A549 (cell line): ENCODE measurements around the gene RNF126. TPM values are rescaled to one million over a fixed set of nuclear protein-coding genes. Genes with fewer than 3 reads are reported as not detected.

Source experiments
- ATAC-seq, 2 experiments: fragments of 200-7000 bp in 1 of 2; fragments of >200 bp in 1 of 2; cut with Nextera tagmentation in 1 of 2; cut with Tn5 transposase in 1 of 2; 3 replicates each; pipeline versions ENCODE4 v1.8.0 to v1.9.1; 2018 to 2020; ENCODE audit warnings: mild to moderate bottlenecking in 1 of 2, moderate library complexity in 1 of 2
- CTCF ChIA-PET: fragments of 300-600 bp; sonication (Branson Sonifier 250); formaldehyde crosslinking; extraction: SDS; loops from one replicate; lab custom pipeline; 2021; ENCODE audit warnings: antibody characterized with exemption, inconsistent platforms; lab: Yijun Ruan, JAX
- POLR2A ChIA-PET: fragments of 350-600 bp; formaldehyde crosslinking; extraction: SDS; loops from one replicate; lab custom pipeline; 2021; ENCODE audit warnings: antibody characterized with exemption, inconsistent platforms; lab: Yijun Ruan, JAX
- DNase-seq, 2 experiments: peaks; one replicate each; pipeline versions ENCODE4 v3.0.0 to v3.0.0-alpha.2; 2011 to 2016; ENCODE audit warnings: low read depth in 1 of 2, low spot score in 1 of 2
- FAIRE-seq: peaks from 2 replicates; lab custom pipeline; 2011; peaks lifted over from hg19 to GRCh38; lab: Jason Lieb, UNC
- H3K27ac ChIP-seq, 2 experiments: fragments of >200 bp; sonication (Bioruptor Twin); formaldehyde crosslinking; 3 replicates each; pipeline ENCODE4 v1.5.1; 2016 to 2017
- H3K4me1 ChIP-seq: fragments of >200 bp; sonication (Bioruptor Twin); formaldehyde crosslinking; 3 replicates; pipeline ENCODE4 v1.6.1; 2016
- H3K4me2 ChIP-seq: fragments of >200 bp; sonication (Bioruptor Twin); formaldehyde crosslinking; 3 replicates; pipeline ENCODE4 v1.6.1; 2016
- H3K4me3 ChIP-seq: fragments of >200 bp; sonication (Bioruptor Twin); formaldehyde crosslinking; 3 replicates; pipeline ENCODE4 v1.5.1; 2016
- H3K9me3 ChIP-seq: fragments of >200 bp; sonication (Bioruptor Twin); formaldehyde crosslinking; 3 replicates; pipeline ENCODE4 v1.6.1; 2016
- ATOH8 ChIP-seq: fragments of 250-450 bp; sonication (Bioruptor Pico); IDR thresholded peaks from 2 replicates; pipeline ENCODE4 v1.5.0; 2020; ENCODE audit warnings: low read depth, mild to moderate bottlenecking, moderate library complexity
- BHLHE40 ChIP-seq: IDR thresholded peaks from 2 replicates; pipeline ENCODE4 v1.6.1; 2012; ENCODE audit warnings: low read depth, low read length, inconsistent platforms
- CBX2 ChIP-seq: fragments of 200-600 bp; sonication (generic); IDR thresholded peaks from 2 replicates; pipeline ENCODE4 v1.6.1; 2016; ENCODE audit warnings: low read depth, mild to moderate bottlenecking, borderline replicate concordance
- CHD2 ChIP-seq: fragments of 150-350 bp; IDR thresholded peaks from 2 replicates; pipeline ENCODE4 v1.6.1; 2014; ENCODE audit warnings: low read length; ENCODE audit not compliant: partially characterized antibody
- E2F6 ChIP-seq: IDR thresholded peaks from 2 replicates; pipeline ENCODE4 v1.6.1; 2012; ENCODE audit warnings: low read depth, borderline replicate concordance
- EHF ChIP-seq: fragments of 250-450 bp; sonication (Bioruptor Pico); IDR thresholded peaks from 2 replicates; pipeline ENCODE4 v1.5.0; 2020; ENCODE audit warnings: mild to moderate bottlenecking
- EHMT2 ChIP-seq: fragments of 200-600 bp; sonication (generic); IDR thresholded peaks from 2 replicates; pipeline ENCODE4 v1.6.1; 2016; ENCODE audit warnings: antibody characterized with exemption, low read depth, mild to moderate bottlenecking, moderate library complexity
- FOSB ChIP-seq: fragments of 250-450 bp; sonication (Bioruptor Pico); IDR thresholded peaks from 2 replicates; pipeline ENCODE4 v1.5.0; 2020; ENCODE audit warnings: mild to moderate bottlenecking, moderate library complexity
- FOXS1 ChIP-seq: fragments of 250-450 bp; sonication (Bioruptor Pico); IDR thresholded peaks from 2 replicates; pipeline ENCODE4 v1.5.0; 2020; ENCODE audit warnings: mild to moderate bottlenecking, moderate library complexity
- GATA3 ChIP-seq: IDR thresholded peaks from 2 replicates; pipeline ENCODE4 v1.6.1; 2012; ENCODE audit warnings: borderline replicate concordance
- HMGXB4 ChIP-seq: fragments of 250-450 bp; sonication (Bioruptor Pico); IDR thresholded peaks from 2 replicates; pipeline ENCODE4 v1.5.0; 2021; ENCODE audit warnings: mild to moderate bottlenecking, moderate library complexity, borderline replicate concordance
- HOXA7 ChIP-seq: fragments of 250-450 bp; sonication (Bioruptor Pico); IDR thresholded peaks from 2 replicates; pipeline ENCODE4 v1.5.0; 2020; ENCODE audit warnings: mild to moderate bottlenecking, moderate library complexity
- HOXB5 ChIP-seq: fragments of 250-450 bp; sonication (Bioruptor Pico); IDR thresholded peaks from 2 replicates; pipeline ENCODE4 v1.5.0; 2020; ENCODE audit warnings: mild to moderate bottlenecking, moderate library complexity
- MAFK ChIP-seq: fragments of 450-650 bp; IDR thresholded peaks from 2 replicates; pipeline ENCODE4 v1.6.1; 2014; ENCODE audit not compliant: partially characterized antibody
- NPAS2 ChIP-seq: fragments of 250-450 bp; sonication (Bioruptor Pico); IDR thresholded peaks from 2 replicates; pipeline ENCODE4 v1.8.0; 2022; ENCODE audit warnings: mild to moderate bottlenecking, moderate library complexity, borderline replicate concordance
- PHF8 ChIP-seq: fragments of 200-600 bp; sonication (generic); IDR thresholded peaks from 2 replicates; pipeline ENCODE4 v1.6.1; 2016; ENCODE audit warnings: low read depth, mild to moderate bottlenecking, antibody characterized with exemption, moderate library complexity, borderline replicate concordance
- POLR2AphosphoS2 ChIP-seq: conservative IDR thresholded peaks from 2 replicates; pipeline ENCODE4 v1.6.1; 2012; ENCODE audit warnings: low read length, improper control_type of control experiment, inconsistent platforms
- RAD21 ChIP-seq, 2 experiments: fragments of >200 bp in 1 of 2; sonication (Bioruptor Twin) in 1 of 2; formaldehyde crosslinking in 1 of 2; IDR thresholded peaks in 1 of 2; conservative IDR thresholded peaks in 1 of 2; 2 replicates in 1 of 2; 3 replicates in 1 of 2; pipeline ENCODE4 v1.6.1; 2012 to 2018; ENCODE audit warnings: inconsistent platforms in 1 of 2
- RARB ChIP-seq: fragments of 250-450 bp; sonication (Bioruptor Pico); IDR thresholded peaks from 2 replicates; pipeline ENCODE4 v1.8.0; 2021; ENCODE audit warnings: mild to moderate bottlenecking, moderate library complexity
- SREBF2 ChIP-seq: fragments of 450-650 bp; IDR thresholded peaks from 2 replicates; pipeline ENCODE4 v1.6.1; 2014; ENCODE audit warnings: mild to moderate bottlenecking, moderate library complexity
- TFCP2L1 ChIP-seq: fragments of 250-450 bp; sonication (Bioruptor Pico); IDR thresholded peaks from 2 replicates; pipeline ENCODE4 v1.5.0; 2021; ENCODE audit warnings: mild to moderate bottlenecking
- TP53 ChIP-seq: fragments of 250-450 bp; sonication (Bioruptor Pico); IDR thresholded peaks from 2 replicates; pipeline ENCODE4 v1.5.0; 2021; ENCODE audit warnings: mild to moderate bottlenecking, moderate library complexity
- ZSCAN20 ChIP-seq: fragments of 250-450 bp; sonication (Bioruptor Pico); IDR thresholded peaks from 2 replicates; pipeline ENCODE4 v1.8.0; 2022; ENCODE audit warnings: mild to moderate bottlenecking, moderate library complexity
- WGBS: methylation state at CpG from one replicate; pipeline ENCODE4 v1.1.6; 2017; ENCODE audit errors: missing lambda C conversion rate; 5-methylcytosine and 5-hydroxymethylcytosine counted together
- polyA plus RNA-seq, 4 experiments: library from polyadenylated mRNA; depleted of rRNA in 3 of 4; stranded (reverse); fragments of >200 nt; fragmentation: RNase III in 1 of 4; extraction: RNeasy Plus Mini Kit Qiagen cat#74134 plus additional on column Dnase treatment in 1 of 4; gene quantifications; 2 replicates in 3 of 4; 3 replicates in 1 of 4; pipeline ENCODE4 v1.2.3, GENCODE V29; 2011 to 2017

The RNF126 gene
- polyA plus RNA-seq, 2 of the 4 experiments (the other 2 are of a cell fraction) = 3.1 to 35.0 TPM

- H3K4me1 ChIP-seq = peaks cover 8% of the 10 kb centered on the region; the same call in 2 of the 3 replicates
- no peak for FAIRE-seq
- CTCF ChIA-PET = interaction anchor here (1.0 to 1.2 kb wide), 2 partner anchors 73 to 80 kb away, joined by 3 read pairs; no protein-coding TSS in a partner anchor
- POLR2A ChIA-PET = no interaction called here
- no peaks in the 10 kb centered on the region for H3K9me3 ChIP-seq
- H3K27ac ChIP-seq = no peak overlapping the region
- ATAC-seq = peak in 1 of 2 experiments; percentile 28; a peak in 3 of 6 replicates
- DNase-seq = no peak
- WGBS = 97% methylated on average over 28 of the region's 43 CpGs
- TF ChIP-seq FOSB (CRISPR knock-in tag) = no peak
- no peak for TF ChIP-seq POLR2AphosphoS2
- no peak for TF ChIP-seq E2F6
- TF ChIP-seq HMGXB4 = no peak
- TF ChIP-seq EHMT2 = no peak
- no peak for TF ChIP-seq ZSCAN20 (CRISPR knock-in tag)
- no peak for TF ChIP-seq HOXB5
- no peak for TF ChIP-seq FOXS1 (CRISPR knock-in tag)
- no peak for TF ChIP-seq CHD2
- no peak for TF ChIP-seq TP53 (CRISPR knock-in tag)
- no peak for TF ChIP-seq TFCP2L1 (CRISPR knock-in tag)
- TF ChIP-seq CBX2 = no peak
- TF ChIP-seq HOXA7 (CRISPR knock-in tag) = no peak
- no peak for TF ChIP-seq EHF
- no peak for TF ChIP-seq RAD21 (conservative IDR thresholded peaks at IDR 0.05 in 1 of 2, IDR thresholded peaks at IDR 0.05 in 1 of 2)
- no peak for TF ChIP-seq BHLHE40
- no peak overlapping the region for H3K4me3 ChIP-seq
- no peak overlapping the region for H3K4me2 ChIP-seq
These were observed 6.1 kb downstream of the RNF126 start for GRCh38 chr19:656751-657559.

- H3K4me1 ChIP-seq = peaks cover 1% of the 10 kb centered on the region; the same call in 2 of the 3 replicates
- TF ChIP-seq ATOH8 (CRISPR knock-in tag) = no peak
- no peak for TF ChIP-seq PHF8
- TF ChIP-seq MAFK = no peak
- TF ChIP-seq SREBF2 = no peak
- no peak for TF ChIP-seq GATA3
- no peak for TF ChIP-seq HOXB5
- no peak for TF ChIP-seq ZSCAN20 (CRISPR knock-in tag)
- TF ChIP-seq NPAS2 = no peak
- TF ChIP-seq RARB = no peak
- TF ChIP-seq TP53 (CRISPR knock-in tag) = no peak
- 90% methylated on average over 4 of the region's 17 CpGs for WGBS
- H3K9me3 ChIP-seq = no peaks in the 10 kb centered on the region
- no peak overlapping the region for H3K4me3 ChIP-seq
- ChIA-PET POLR2A (no interaction called here), CTCF (interaction anchor here (0.9 to 1.2 kb wide), 3 partner anchors 72 to 82 kb away, joined by 3 read pairs; no protein-coding TSS in a partner anchor)
- DNase-seq (no peak), FAIRE-seq (no peak), ATAC-seq (no peak)
- no peak overlapping the region for H3K4me2 ChIP-seq
- H3K27ac ChIP-seq = no peak overlapping the region
These were observed 7.3 kb downstream of the RNF126 start for GRCh38 chr19:655691-656090.
